ENCODE data around the gene RNF146.
"Not testable (repeated sequence)": the region's sequence is repeated elsewhere in the genome, so short reads cannot be mapped to it uniquely, and the experiment has no call there.

RNF146 gene

GRCh38 chr6:127266178-127266891 lies at the start of gene RNF146:
Gene RNF146 (plus strand): TSS chr6:127266864. CDS start chr6:127280339, 13,475 bp downstream.
- DNase-seq: no peak

GRCh38 chr6:127219869-127220268 lies 46.8 kb upstream of the RNF146 start:
- no peak for DNase-seq

GRCh38 chr6:127221201-127221600 lies 45.5 kb upstream of the RNF146 start:
- no peak for DNase-seq

GRCh38 chr6:127222418-127222817 lies 44.2 kb upstream of the RNF146 start:
- DNase-seq: no peak

GRCh38 chr6:127225497-127225896 lies 41.2 kb upstream of the RNF146 start:
- no peak for DNase-seq

GRCh38 chr6:127233819-127234218 lies 32.8 kb upstream of the RNF146 start:
- not testable (repeated sequence) for DNase-seq

GRCh38 chr6:127243501-127243900 lies 23.2 kb upstream of the RNF146 start:
- DNase-seq: no peak

GRCh38 chr6:127247114-127248096 lies 19.3 kb upstream of the RNF146 start:
- DNase-seq: no peak

- no peak for DNase-seq
These were observed 17.0 kb upstream of the RNF146 start for GRCh38 chr6:127249621-127250020.

GRCh38 chr6:127255286-127255685 lies 11.4 kb upstream of the RNF146 start:
- no peak for DNase-seq

GRCh38 chr6:127262896-127263295 lies 3.8 kb upstream of the RNF146 start:
- DNase-seq: no peak

- DNase-seq: no peak
These were observed 3.2 kb upstream of the RNF146 start for GRCh38 chr6:127263481-127263880.

- no peak for DNase-seq
These were observed 405 bp downstream of the RNF146 start for GRCh38 chr6:127266892-127267645.

- DNase-seq: no peak
These were observed 1.3 kb downstream of the RNF146 start for GRCh38 chr6:127267646-127268625.

- DNase-seq: no peak
These were observed 5.9 kb downstream of the RNF146 start for GRCh38 chr6:127272576-127272975.

- no peak for DNase-seq
These were observed 6.8 kb downstream of the RNF146 start for GRCh38 chr6:127273499-127273898.

GRCh38 chr6:127276331-127276730 lies 9.7 kb downstream of the RNF146 start:
- no peak for DNase-seq

GRCh38 chr6:127277878-127278843 lies 11.5 kb downstream of the RNF146 start:
- no peak for DNase-seq

- DNase-seq: no peak
These were observed 13.2 kb downstream of the RNF146 start for GRCh38 chr6:127279815-127280214.

- no peak for DNase-seq
These were observed 15.5 kb downstream of the RNF146 start for GRCh38 chr6:127282184-127282583.

- no peak for DNase-seq
These were observed 22.0 kb downstream of the RNF146 start for GRCh38 chr6:127288705-127289104.
